Measurements from ENCODE around the gene HDAC10. TPM values are rescaled to one million over a fixed set of nuclear protein-coding genes. Genes with fewer than 3 reads are reported as not detected.
A peak's percentile ranks its signal among the peaks of the same experiment; 100 is the strongest.

The HDAC10 gene
- total RNA-seq, 1 experiment from 2014 or later: 5.1 TPM

GRCh38 chr22:50242406-50242949 is 8.6 kb downstream of the HDAC10 start:
- no peak for DNase-seq (ENCODE audit: low read depth)

GRCh38 chr22:50238755-50239154 is 12.3 kb downstream of the HDAC10 start:
- DNase-seq (ENCODE audit: low read depth): no peak

DNA sequence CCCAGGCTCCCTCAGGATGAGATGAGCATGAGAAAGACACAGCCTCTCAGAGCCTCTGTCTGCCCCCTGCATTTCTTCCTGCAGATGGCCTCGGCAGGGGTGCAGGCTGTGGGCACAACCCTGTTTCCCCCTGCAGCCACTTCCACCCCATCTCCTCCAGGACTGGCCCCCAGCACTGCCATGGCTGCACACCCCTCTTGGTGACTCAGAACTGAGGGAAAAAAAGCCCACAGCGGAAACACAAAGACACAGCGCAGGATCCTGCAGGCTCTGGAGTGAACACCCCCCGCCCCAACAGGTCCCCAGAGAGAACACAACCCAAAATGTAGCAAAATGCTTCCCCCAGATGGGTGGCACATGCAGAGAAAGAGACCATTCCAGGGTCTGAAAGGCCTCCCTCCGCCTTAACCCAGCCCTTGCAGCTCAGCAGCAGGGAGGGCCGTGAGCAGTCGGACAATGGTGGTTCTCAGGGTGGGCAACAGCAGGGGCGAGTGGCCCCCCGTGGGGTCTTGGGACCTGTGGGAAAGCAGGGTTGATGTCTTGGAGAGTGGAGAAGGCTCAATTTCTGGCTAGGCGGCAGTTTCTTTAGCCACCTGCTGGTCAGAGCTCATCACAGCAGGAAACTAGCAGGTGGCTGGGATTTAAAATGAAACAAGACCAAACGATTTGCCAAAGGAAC is 14.2 kb downstream of the HDAC10 start:
- DNase-seq (ENCODE audit: low read depth): no peak

DNA sequence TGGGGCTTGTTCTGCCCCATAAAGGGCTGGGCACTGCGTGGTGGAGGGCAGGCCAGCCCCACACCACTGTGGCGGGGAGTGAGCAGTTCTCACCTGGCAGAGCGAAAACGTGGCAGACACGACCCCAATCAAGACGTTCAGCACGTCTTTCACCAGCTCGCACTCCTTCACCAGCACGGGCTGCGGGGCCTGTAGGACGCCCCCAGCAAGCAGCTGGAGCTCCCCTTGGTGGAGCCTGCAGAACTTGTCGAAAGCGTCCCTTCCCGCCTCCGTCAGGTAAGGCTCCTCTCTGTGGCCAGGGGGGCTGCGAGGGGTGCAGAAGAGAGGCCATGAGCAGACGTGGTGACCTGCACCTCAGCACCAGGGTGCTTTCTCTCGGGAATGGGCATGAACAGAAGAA is 17.8 kb downstream of the HDAC10 start:
- no peak for DNase-seq (ENCODE audit: low read depth)

GRCh38 chr22:50232481-50233151 is 18.4 kb downstream of the HDAC10 start:
- DNase-seq (ENCODE audit: low read depth): no peak

GRCh38 chr22:50229370-50229769 is 21.7 kb downstream of the HDAC10 start:
- DNase-seq (ENCODE audit: low read depth): no peak

DNA sequence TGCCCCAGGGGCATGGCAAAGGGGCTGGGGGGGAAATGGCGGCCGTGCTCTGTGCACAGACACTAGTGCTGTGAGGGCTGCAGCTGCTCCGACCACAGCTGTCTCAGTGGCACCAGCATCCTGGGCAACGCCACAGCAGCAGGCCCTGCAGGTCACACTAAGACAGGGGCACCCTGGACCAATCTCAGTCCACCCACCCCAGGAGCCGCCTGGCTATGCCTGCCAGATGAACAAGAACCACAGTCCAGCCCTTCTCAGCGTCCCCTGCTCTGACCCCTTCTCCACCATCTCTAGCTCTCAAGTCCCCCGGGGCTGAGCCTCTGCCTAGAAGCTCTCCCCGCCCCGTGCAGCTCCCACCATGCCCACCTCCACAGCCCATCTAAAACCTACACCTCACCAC is 22.7 kb downstream of the HDAC10 start:
- DNase-seq (ENCODE audit: low read depth): no peak

GRCh38 chr22:50227579-50228215 is 23.4 kb downstream of the HDAC10 start:
- DNase-seq (ENCODE audit: low read depth): no peak

- peak; percentile 1 for DNase-seq (ENCODE audit: low read depth)
Observed at GRCh38 chr22:50226875-50227165, 24.2 kb downstream of the HDAC10 start.

DNA sequence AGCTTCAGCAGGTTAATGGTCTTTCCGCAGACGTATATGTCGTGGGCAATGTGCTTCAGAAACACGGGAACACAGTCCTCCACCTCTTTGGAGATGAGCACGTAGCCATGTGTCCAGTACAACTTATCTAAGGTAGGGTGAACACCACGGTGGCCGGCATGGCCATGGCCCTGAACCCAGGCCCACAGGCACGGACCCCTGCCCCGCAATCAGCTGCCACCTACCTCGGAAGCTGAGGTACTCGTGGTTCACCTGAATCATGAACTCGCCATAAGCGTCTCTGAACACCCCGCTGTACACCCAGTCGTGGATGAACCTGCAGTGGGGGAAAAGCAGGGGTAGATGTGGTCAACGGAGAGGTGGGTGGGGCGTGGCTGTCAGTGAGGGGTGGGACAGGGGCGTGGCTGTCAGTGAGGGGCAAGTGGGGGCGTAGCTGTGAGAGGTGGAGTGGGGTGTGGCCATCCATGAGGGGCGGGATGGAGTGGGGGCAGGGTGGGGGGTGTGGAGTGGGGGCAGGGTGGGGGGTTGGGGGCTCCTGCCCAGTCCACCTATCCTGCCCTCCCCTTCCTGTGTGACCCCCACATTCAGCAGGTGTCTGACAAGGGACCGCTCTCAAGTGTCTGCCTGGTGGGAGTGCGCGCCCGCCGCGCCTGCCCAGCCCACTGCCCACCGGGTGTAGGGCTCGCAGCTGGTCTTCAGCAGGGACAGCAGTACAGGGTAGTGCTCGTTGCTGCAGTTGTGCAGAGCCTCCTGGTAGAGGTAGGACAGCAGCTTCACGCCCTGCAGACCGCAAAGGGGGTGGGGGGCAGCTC is 24.8 kb downstream of the HDAC10 start:
- peak; percentile 2 for DNase-seq (ENCODE audit: low read depth)

DNA sequence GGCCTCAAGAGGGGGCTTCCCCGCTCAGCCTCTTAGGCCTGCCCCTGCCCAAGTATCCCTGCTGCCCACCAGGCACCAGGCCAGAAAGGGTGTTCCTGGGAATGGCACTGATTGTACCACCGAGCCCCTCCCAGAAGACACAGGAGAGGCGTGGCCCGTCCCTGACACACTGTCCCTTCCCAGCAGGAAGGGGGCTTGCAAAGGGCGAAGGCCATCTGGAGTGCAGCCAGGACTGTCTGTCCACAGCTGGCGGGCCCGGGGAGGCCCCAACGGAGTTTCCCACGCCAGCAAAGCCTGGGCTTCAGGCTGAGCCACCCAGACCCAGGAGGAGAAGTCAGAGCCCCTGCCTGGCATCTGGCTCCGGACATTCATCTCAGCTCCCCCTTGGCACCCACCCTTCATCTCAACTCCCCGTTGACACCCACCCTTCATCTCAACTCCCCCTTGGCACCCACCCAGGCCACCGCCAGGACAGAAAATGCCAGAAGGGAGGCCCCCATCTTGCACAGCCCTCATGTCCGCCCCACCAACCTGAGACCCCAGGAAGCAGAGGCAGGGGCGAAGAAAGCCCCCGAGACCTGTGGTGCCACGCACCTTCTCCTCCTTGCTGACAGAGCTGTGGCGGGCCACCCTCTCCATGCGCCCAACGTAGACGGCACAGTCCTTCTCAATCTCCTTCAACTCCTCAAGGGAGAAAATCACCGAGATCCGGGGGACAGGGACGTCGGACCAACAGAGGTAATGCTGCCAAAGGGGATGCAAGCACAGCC is 25.7 kb downstream of the HDAC10 start:
- DNase-seq (ENCODE audit: low read depth): peak; percentile 2

DNA sequence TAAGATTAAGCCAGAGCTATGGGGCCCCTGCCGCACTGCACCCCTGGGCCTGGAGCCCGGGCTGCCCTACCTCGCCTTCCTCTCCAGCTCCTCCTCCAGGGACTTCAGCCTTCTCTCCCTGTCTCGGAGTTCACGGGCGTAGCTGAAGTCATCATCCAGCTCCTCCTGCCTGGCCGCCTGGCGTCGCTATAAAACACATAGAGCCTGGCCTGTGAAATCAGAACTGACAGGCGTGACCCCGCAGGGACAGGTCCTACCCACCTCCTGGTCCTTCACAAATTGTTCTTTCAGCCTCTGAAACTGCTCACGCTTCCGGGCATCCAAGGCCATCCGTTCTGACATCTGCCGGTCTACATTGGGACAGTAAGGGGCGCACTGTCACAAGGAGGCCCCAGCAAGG is 27.0 kb downstream of the HDAC10 start:
- DNase-seq (ENCODE audit: low read depth): peak; percentile 2

DNA sequence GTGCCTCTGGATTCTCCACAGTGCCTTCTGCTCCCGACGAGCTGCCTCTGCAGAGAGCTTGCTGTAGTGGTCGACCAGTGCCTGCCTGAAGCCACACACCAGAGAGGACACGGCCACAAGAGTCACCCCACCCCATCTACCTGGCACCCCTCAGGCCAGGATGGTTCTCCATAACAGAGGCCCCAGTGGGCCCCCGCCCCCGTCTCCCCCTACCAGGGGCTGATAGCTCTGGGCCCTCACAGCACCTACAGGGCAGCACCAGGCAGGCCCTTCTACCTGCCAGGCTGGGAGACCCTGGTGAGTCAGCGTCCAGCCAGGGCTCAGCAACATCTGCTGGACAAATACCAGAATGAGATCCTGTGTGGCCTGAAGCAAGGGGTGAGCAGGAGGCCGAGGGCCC is 28.6 kb downstream of the HDAC10 start:
- DNase-seq (ENCODE audit: low read depth): peak; percentile 0

GRCh38 chr22:50221410-50222300 is 29.4 kb downstream of the HDAC10 start:
- peak; percentile 2 for DNase-seq (ENCODE audit: low read depth)

- DNase-seq (ENCODE audit: low read depth): peak; percentile 2
Observed at GRCh38 chr22:50220603-50221409, 30.3 kb downstream of the HDAC10 start.

DNA sequence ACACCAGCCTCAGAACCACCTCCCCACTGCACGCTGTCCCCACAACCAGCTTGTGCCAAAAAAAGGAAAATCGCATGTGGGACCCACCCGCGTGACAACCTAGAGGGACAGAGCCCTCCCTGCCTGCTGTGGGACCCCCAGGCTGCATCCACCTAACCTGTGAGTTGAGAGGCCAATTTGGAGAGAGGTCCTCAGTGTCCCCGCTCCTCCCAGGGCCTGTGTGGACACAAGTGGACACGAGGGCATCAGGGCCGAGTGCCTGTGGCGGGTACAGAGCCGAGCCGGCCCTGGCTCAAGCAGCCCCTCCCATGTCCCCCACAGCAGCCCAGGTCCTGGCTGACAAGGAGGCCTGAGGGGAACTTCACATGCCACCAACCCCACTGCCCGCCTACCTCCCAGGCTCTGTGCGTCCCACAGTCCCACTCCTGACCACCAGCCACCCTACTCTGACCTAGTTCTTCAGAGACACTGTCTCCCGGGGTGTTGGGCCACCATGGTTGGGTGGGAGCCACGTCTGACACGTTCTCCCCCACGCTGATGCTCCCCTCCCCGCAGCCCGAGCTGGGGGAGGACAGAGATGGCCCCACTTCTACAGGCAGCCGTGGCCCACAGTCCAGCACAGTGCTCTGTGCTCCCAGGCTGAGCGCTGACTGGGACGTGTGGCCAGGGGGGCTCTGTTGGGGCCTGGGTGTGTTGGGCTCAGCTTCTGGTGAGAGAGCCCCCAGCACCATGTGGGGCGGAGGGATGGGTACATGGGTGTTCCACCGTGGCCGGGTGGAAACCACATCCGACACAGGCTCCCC is 31.1 kb downstream of the HDAC10 start:
- DNase-seq (ENCODE audit: low read depth): peak; percentile 2

DNA sequence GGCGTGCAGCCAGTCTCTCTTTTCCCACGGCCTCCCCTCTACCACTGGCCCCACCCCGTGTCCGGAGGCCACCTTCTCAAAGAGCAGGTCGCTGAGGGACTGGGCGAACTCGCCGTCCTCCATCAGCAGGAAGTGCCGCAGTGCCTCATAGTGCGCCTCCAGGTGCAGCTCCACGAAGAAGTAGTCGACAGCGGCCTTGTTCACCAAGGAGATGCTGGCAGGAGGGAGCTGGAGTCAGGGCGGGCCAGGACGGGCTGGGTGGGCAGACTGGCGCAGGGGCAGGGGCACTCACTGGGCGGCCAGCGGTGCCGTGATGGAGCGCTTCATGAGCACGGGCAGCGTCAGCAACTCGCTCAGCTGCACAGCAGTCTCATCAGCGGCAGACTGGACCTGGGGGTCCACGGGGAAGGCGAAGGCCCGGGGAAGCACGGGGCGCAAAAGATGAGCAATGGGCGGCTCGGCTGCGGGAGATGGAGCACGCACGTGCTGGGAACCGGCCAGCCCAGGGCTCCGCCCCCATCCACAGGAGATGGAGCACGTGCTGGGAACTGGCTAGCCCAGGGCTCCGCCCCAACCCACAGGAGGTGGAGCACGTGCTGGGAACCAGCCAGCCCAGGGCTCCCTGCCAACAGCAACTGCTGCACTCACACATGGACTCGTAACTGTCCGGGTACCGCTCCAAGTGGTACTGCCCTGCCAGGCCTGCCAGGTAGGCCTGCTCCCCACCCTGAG is 31.9 kb downstream of the HDAC10 start:
- peak; percentile 69 for DNase-seq (ENCODE audit: low read depth)
